ENCODE results near the gene CTNS.
A peak's percentile ranks its signal among the peaks of the same experiment; 100 is the strongest.

The CTNS gene

DNA sequence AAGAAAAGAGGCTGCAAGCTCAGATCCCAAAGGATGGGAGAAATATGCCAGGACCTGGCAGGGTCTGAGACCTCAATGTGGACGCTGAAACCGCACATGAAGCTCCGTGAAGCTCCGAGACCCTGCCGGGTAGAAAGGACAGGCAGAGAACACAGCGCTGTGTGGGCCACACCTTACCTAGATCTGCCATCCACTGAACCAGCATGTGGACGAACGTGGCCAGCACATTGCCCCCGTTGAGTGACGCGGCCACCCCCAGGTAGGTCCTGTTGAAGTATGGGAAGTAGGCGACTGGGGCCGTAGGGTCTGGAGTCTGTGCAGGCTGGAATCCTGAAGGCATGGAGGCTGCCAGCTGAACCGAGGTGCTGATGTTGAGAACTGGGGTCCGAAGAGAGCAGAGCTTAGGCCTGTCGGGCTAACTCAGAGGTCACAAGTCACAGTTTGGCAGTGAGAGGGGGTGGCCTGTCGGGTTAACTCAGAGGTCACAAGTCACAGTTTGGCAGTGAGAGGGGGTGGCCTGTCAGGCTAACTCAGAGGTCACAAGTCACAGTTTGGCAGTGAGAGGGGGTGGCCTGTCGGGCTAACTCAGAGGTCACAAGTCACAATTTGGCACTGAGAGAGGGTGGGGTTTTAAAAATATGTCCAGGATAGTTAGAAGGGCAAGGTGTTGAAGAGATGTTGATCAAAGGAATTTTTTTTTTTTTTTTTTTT lies 21.2 kb upstream of the CTNS start:
- Histone ChIP-seq H3K9ac (no peak overlapping the region), H3K27ac (no peak overlapping the region), H3K27me3 (ENCODE audit: control insufficient read depth, insufficient read depth, low read length) (no peaks in the 10 kb centered on the region), H3K79me2 (no peaks in the 10 kb centered on the region), H3K36me3 (ENCODE audit: control insufficient read depth, insufficient read depth, low read length) (no peaks in the 10 kb centered on the region), H3K9me3 (ENCODE audit: control insufficient read depth, low read length) (no peaks in the 10 kb centered on the region), H3K4me2 (ENCODE audit: low read length) (no peak overlapping the region), H3K4me1 (no peaks in the 10 kb centered on the region), H2AFZ (no peak overlapping the region), H3K4me3 (ENCODE audit: low read depth, low read length) (no peak overlapping the region)
- TF ChIP-seq, protein P1, sequence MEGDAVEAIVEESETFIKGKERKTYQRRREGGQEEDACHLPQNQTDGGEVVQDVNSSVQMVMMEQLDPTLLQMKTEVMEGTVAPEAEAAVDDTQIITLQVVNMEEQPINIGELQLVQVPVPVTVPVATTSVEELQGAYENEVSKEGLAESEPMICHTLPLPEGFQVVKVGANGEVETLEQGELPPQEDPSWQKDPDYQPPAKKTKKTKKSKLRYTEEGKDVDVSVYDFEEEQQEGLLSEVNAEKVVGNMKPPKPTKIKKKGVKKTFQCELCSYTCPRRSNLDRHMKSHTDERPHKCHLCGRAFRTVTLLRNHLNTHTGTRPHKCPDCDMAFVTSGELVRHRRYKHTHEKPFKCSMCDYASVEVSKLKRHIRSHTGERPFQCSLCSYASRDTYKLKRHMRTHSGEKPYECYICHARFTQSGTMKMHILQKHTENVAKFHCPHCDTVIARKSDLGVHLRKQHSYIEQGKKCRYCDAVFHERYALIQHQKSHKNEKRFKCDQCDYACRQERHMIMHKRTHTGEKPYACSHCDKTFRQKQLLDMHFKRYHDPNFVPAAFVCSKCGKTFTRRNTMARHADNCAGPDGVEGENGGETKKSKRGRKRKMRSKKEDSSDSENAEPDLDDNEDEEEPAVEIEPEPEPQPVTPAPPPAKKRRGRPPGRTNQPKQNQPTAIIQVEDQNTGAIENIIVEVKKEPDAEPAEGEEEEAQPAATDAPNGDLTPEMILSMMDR (IDR thresholded peaks at IDR 0.05) = no peak

DNA sequence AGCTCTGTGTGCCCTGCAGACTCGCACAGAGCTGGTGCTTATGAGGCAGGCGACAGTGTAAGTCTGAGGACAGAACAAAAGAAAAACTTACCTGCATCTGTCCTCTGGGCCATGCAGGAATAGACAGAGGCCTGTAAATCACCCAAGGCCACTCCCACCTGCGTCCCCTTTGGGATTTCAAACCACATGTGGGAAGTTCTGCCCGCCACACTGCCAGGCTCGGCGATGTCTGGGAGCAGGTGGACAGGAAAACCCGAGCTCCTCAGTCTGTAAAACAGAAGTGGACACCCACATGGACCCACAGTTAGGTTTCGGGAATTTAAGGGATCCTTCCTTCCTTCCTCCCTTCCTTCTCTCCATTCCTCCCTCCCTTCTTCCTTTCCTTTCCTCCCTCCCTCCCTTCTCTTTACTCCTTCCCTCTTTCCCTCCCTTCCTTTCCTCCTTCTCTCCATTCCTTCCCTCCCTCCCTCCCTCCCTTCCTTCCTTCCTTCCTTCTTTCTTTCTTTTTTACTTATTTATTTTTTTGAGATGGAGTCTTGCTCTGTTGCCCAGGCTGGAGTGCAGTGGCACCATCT lies 15.3 kb upstream of the CTNS start:
- Histone ChIP-seq H3K4me3 (ENCODE audit: low read depth, low read length) (no peak overlapping the region), H3K27me3 (ENCODE audit: control insufficient read depth, insufficient read depth, low read length) (no peaks in the 10 kb centered on the region), H3K4me1 (no peaks in the 10 kb centered on the region), H3K9ac (no peak overlapping the region), H3K4me2 (ENCODE audit: low read length) (no peak overlapping the region), H3K79me2 (no peaks in the 10 kb centered on the region), H3K27ac (no peak overlapping the region), H3K9me3 (ENCODE audit: control insufficient read depth, low read length) (no peaks in the 10 kb centered on the region), H2AFZ (no peak overlapping the region), H3K36me3 (ENCODE audit: control insufficient read depth, insufficient read depth, low read length) (no peaks in the 10 kb centered on the region)
- TF ChIP-seq, protein P1 (IDR thresholded peaks at IDR 0.05) = no peak

DNA sequence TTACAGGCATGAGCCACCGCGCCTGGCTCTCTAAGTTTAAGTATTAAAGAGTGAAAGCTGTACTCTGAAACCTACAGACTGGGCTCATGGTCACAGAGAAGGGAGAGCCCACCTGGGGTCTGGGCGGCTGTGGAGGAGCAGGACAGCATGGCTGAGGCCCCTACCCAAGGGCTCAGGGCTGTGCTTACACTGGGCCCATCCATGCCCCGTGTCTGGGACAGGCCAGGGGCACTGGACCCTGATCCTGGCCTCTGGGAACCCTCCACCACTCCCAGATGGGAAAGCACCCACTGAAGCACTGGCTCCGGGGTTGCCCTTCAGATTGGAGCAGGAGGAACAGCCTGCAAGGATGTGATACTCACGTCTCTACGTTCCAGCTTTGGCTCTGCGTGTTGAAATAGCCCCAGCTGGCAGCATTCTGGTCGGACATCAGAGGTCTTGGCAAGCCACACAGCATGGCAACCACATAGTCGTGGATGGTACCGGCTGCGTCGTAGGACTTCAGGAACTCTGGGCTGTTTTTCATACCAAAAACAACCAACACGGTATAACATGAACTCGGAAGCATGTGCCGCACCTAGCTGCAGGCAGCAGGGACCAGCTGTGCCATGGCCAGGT lies 13.5 kb upstream of the CTNS start:
- Histone ChIP-seq H3K79me2 (no peaks in the 10 kb centered on the region), H3K4me3 (ENCODE audit: low read depth, low read length) (no peak overlapping the region), H3K4me1 (peaks cover 4% of the 10 kb centered on the region), H3K27me3 (ENCODE audit: control insufficient read depth, insufficient read depth, low read length) (no peaks in the 10 kb centered on the region), H3K9ac (no peak overlapping the region), H3K4me2 (ENCODE audit: low read length) (no peak overlapping the region), H3K36me3 (ENCODE audit: control insufficient read depth, insufficient read depth, low read length) (no peaks in the 10 kb centered on the region), H3K27ac (no peak overlapping the region), H3K9me3 (ENCODE audit: control insufficient read depth, low read length) (no peaks in the 10 kb centered on the region), H2AFZ (no peak overlapping the region)
- TF ChIP-seq, protein P1 (IDR thresholded peaks at IDR 0.05) = no peak

DNA sequence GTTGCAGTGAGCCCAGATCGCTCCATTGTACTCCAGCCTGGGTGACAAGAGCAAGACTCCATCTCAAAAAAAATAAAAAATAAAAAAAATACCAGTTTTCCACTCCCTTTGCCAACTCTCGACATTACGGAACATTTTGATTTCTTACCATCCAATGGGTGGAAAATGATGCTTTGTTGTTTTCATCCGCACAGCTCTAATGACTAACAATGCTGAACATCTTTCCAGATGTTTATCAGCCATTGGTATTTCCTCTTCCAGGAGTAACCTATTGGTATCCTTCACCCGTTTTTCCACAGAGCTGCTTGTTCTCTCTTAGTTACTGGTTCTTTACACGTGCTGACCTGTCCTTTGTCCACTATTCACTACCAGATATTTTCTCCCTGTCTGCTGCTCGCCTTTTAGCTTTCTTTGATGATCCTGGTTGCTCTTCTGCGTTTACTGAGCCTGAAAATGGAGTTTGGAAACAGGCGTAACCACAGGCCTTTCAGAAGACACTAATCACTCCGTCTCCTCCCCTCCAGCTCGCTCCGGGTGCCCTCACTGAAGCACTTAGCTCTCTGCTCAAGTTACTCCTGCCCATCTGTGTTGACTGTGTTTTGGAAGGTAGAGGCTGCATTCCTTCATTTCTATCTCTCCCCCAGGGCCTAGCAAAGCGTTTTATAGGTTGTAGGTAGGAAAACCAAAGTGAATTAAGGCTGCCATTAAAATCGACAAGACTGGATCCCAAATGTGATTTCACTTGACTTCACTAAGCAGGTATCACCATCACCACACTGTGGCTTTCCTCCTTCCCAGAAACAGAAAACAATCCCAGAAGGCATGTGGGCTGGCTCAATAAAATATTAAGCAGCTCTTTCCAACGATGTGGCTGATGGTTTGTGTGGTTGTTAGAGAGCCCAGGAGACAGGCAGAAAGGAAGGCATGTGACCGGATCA lies 9.5 kb upstream of the CTNS start:
- Histone ChIP-seq H3K4me3 (ENCODE audit: low read depth, low read length) (no peak overlapping the region), H3K9ac (no peak overlapping the region), H3K4me1 (peaks cover 4% of the 10 kb centered on the region), H3K79me2 (no peaks in the 10 kb centered on the region), H3K4me2 (ENCODE audit: low read length) (no peak overlapping the region), H3K27me3 (ENCODE audit: control insufficient read depth, insufficient read depth, low read length) (no peaks in the 10 kb centered on the region), H3K9me3 (ENCODE audit: control insufficient read depth, low read length) (no peaks in the 10 kb centered on the region), H3K27ac (peak overlapping the region; percentile 51), H3K36me3 (ENCODE audit: control insufficient read depth, insufficient read depth, low read length) (no peaks in the 10 kb centered on the region), H2AFZ (no peak overlapping the region)
- TF ChIP-seq, protein P1 (IDR thresholded peaks at IDR 0.05) = no peak

Data from parathyroid adenoma (tissue), 2 donors.